Subcutaneous abdominal adipose tissue (tissue), 5 donors: Measurements from ENCODE around the gene CD200R1L.

Source experiments
- H3K27ac ChIP-seq: one replicate; pipeline ENCODE4 v1.7.0; 2013; ENCODE audit warnings: low read depth, mild to moderate bottlenecking, inconsistent platforms, low read length, moderate library complexity
- H3K27me3 ChIP-seq, 5 donors: one replicate each; pipeline ENCODE4 v1.7.0; 2013; ENCODE audit warnings: low read length in 5 of 5, inconsistent platforms in 1 of 5; ENCODE audit not compliant: control insufficient read depth in 5 of 5, insufficient read depth in 4 of 5
- H3K36me3 ChIP-seq, 5 donors: one replicate each; pipeline ENCODE4 v1.7.0; 2013; ENCODE audit warnings: low read length in 5 of 5; ENCODE audit not compliant: control insufficient read depth in 5 of 5, insufficient read depth in 5 of 5
- H3K4me1 ChIP-seq, 5 donors: one replicate each; pipeline ENCODE4 v1.7.0; 2013; ENCODE audit warnings: low read length in 5 of 5, mild to moderate bottlenecking in 3 of 5, moderate library complexity in 1 of 5; ENCODE audit not compliant: control insufficient read depth in 5 of 5, insufficient read depth in 5 of 5
- H3K4me3 ChIP-seq, 5 donors: one replicate each; pipeline ENCODE4 v1.7.0; 2013; ENCODE audit warnings: low read length in 5 of 5, low read depth in 1 of 5
- H3K9ac ChIP-seq, 5 donors: one replicate each; pipeline ENCODE4 v1.7.0; 2013; ENCODE audit warnings: low read length in 5 of 5, mild to moderate bottlenecking in 4 of 5, moderate library complexity in 3 of 5
- H3K9me3 ChIP-seq, 5 donors: one replicate each; pipeline ENCODE4 v1.7.0; 2013; ENCODE audit warnings: low read length in 5 of 5; ENCODE audit not compliant: control insufficient read depth in 5 of 5
- donor health status: healthy.
- donor health status: healthy.
- donor health status: healthy.
- donor health status: healthy.
- donor health status: healthy.

Gene CD200R1L

DNA sequence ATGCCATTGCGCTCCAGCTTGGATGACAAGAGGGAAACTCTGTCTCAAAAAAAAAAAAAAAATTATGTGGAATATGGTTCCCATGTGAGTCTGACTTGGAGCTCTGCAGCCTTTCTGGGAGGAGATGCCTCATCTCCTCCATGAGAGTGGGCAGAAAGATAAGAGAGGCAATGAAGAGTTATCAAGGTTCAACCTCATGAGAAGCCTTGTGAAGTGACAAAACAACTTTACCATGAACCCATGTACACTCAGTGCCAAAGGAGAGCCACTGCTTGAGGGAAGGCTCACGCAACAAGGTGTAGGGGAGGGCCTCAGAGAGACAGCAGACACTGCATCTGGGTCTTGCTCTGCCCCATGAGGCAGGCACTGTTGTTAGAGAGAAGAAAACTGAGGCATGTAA lies 75.7 kb downstream of the CD200R1L start:
- no peak overlapping the region for H3K4me3 ChIP-seq
- peaks cover 4 to 31% (median 17%) of the 10 kb centered on the region in 5 donors for H3K4me1 ChIP-seq
- H3K27ac ChIP-seq: no peak overlapping the region
- no peaks in the 10 kb centered on the region for H3K9me3 ChIP-seq
- no peaks in the 10 kb centered on the region for H3K27me3 ChIP-seq
- no peak overlapping the region for H3K9ac ChIP-seq
- no peaks in the 10 kb centered on the region for H3K36me3 ChIP-seq

DNA sequence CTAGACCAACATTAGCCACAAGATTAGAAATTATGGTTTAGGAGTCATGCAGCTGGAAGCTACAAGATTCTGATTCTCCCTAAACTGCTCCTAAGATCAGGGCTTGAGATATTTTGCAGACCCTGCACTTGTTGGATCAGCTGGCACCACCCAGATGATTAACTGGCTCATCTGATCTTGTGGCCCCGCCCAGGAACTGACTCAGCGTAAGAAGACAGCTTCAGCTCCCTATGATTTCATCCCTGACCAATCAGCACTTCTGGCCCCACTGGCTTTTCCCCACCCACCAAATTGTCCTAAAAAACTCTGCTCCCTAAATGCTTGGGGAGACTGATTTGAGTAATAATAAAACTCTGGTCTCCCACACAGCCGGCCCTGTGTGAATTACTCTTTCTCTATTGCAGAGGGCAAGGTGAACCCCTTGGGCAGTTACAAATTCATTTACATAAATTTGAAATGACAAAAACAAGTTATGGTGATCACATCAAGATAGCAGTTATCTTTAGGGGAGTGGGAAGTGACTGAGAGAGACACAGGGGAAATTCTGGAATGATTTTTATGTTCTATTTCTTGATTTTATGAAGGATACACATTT lies 76.5 kb downstream of the CD200R1L start:
- peaks cover 3 to 23% (median 11%) of the 10 kb centered on the region in 5 donors for H3K4me1 ChIP-seq
- no peaks in the 10 kb centered on the region for H3K9me3 ChIP-seq
- H3K9ac ChIP-seq: no peak overlapping the region
- H3K27ac ChIP-seq: no peak overlapping the region
- no peak overlapping the region for H3K4me3 ChIP-seq
- no peaks in the 10 kb centered on the region for H3K27me3 ChIP-seq
- no peaks in the 10 kb centered on the region for H3K36me3 ChIP-seq

DNA sequence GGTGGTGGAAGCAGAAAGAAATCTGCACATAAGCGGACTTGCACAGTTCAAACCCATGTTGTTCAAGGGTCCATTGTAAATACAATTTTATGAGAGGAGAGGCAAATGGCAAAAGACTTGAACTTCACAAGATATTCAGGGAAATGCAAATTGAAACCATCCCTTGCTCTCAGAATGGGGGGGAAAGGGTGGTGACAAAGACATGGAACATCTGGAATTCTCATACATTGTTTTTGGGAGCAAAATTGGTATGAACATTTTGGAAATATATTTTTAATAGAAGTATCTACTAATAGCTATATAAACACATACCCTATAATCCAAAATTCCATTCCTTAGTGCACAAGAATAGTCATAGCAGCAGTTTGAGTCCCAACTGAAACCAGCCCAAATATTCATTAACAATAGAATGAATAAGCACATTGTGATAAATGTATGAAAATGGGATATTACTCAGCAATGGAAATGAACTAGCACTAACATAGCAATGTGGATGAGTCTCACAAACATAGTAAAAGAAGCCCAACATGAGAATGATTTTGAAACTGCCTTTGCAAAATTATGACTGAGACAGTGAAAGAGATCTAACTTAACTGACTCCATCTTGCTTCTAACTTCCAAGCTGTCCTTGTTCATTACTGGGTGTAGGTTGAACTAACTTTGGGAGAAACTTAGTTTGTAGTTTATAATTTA lies 77.2 kb downstream of the CD200R1L start:
- H3K27me3 ChIP-seq: no peaks in the 10 kb centered on the region
- no peaks in the 10 kb centered on the region for H3K9me3 ChIP-seq
- peaks cover 0 to 16% (median 4%) of the 10 kb centered on the region in 5 donors for H3K4me1 ChIP-seq
- H3K36me3 ChIP-seq: no peaks in the 10 kb centered on the region
- H3K27ac ChIP-seq: no peak overlapping the region
- no peak overlapping the region for H3K9ac ChIP-seq
- no peak overlapping the region for H3K4me3 ChIP-seq

DNA sequence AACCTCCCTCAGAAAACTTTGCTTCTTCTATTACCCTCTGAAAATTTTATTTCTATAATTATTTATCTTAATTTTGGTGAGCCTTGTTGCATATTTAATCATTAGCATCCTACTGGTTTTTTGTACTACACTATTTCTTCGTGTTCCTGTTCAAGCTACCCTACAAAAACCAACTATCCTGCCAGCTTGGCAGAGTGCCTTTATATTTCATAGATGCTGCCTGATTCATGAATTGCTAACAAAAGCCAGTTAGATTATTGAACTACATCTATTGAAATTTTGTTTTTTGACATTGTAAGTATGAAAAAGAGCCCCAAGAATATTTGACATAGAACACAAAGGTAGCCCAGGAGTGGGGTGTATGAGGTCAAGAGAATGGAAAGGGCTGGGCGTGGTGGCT lies 78.9 kb downstream of the CD200R1L start:
- Histone ChIP-seq H3K27ac (no peak overlapping the region), H3K27me3 (no peaks in the 10 kb centered on the region), H3K36me3 (no peaks in the 10 kb centered on the region), H3K9me3 (no peaks in the 10 kb centered on the region), H3K9ac (no peak overlapping the region), H3K4me1 (peaks cover 0 to 5% (median 0%) of the 10 kb centered on the region in 5 donors), H3K4me3 (no peak overlapping the region)

DNA sequence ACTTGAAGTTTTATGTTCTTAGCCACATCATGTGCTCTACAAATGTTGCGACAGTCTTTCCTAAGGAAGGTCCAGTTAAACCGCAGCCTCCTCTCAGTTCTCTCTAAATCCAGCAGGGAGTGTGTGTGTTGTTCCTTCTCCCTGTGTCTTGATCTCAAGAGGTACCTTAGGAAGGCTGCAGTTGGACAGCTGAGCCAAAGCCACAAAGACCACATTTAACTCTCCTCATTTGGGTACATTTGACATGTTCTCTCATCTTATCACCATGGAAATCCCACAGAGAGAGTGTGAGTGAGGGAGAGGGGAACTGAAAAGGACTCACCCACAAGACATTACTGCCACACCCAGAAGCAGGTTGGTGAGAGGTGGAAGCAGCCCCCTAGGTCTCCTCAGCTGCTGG lies 79.5 kb downstream of the CD200R1L start:
- no peaks in the 10 kb centered on the region for H3K36me3 ChIP-seq
- no peaks in the 10 kb centered on the region for H3K9me3 ChIP-seq
- peaks cover 0 to 4% (median 0%) of the 10 kb centered on the region in 5 donors for H3K4me1 ChIP-seq
- no peak overlapping the region for H3K27ac ChIP-seq
- H3K9ac ChIP-seq: no peak overlapping the region
- H3K4me3 ChIP-seq: no peak overlapping the region
- no peaks in the 10 kb centered on the region for H3K27me3 ChIP-seq
